Gastroesophageal sphincter (tissue), 4 donors: ENCODE results near the gene RAPGEF3. TPM values are rescaled to one million over a fixed set of nuclear protein-coding genes. Genes with fewer than 3 reads are reported as not detected.

ENCODE experiments used
- ATAC-seq: fragments of 150-250 bp; one replicate; pipeline ENCODE4 v1.9.1; 2016; ENCODE audit warnings: mild to moderate bottlenecking, moderate library complexity
- H3K27ac ChIP-seq, 4 donors: fragments of 200-600 bp; sonication (generic) in 3 of 4; 1 replicate in 3 of 4; 2 replicates in 1 of 4; pipeline ENCODE4 v1.5.1; 2016 to 2019
- H3K27me3 ChIP-seq: fragments of 200-600 bp; sonication (generic); one replicate; pipeline ENCODE4 v1.5.1; 2019
- H3K36me3 ChIP-seq, 2 donors: fragments of 200-600 bp; sonication (generic); one replicate each; pipeline ENCODE4 v1.5.1; 2019; ENCODE audit warnings: control low read depth in 1 of 2
- H3K4me1 ChIP-seq, 3 donors: fragments of 200-600 bp; sonication (generic); 1 replicate in 2 of 3; 2 replicates in 1 of 3; pipeline ENCODE4 v1.5.1; 2016 to 2019; ENCODE audit warnings: control low read depth in 2 of 3
- H3K4me3 ChIP-seq, 2 donors: fragments of 200-600 bp; sonication (generic); one replicate each; pipeline ENCODE4 v1.5.1; 2019; ENCODE audit warnings: mild to moderate bottlenecking in 1 of 2, moderate library complexity in 1 of 2
- H3K9me3 ChIP-seq, 3 donors: fragments of 200-600 bp; sonication (generic); one replicate each; pipeline ENCODE4 v1.5.1; 2017 to 2019; ENCODE audit warnings: control low read depth in 2 of 3
- EP300 ChIP-seq: sonication (generic); formaldehyde crosslinking; IDR thresholded peaks from one replicate; pipeline ENCODE4 v1.6.1; 2017; ENCODE audit warnings: antibody characterized with exemption, mild to moderate bottlenecking
- POLR2A ChIP-seq, 2 donors: fragments of 450-650 bp; IDR thresholded peaks; one replicate each; pipeline ENCODE4 v1.6.1; 2017; ENCODE audit warnings: antibody characterized with exemption in 2 of 2, mild to moderate bottlenecking in 2 of 2, moderate library complexity in 1 of 2
- POLR2AphosphoS5 ChIP-seq: sonication (generic); formaldehyde crosslinking; IDR thresholded peaks from one replicate; pipeline ENCODE4 v1.6.1; 2017; ENCODE audit warnings: antibody characterized with exemption
- WGBS, 2 donors: methylation state at CpG; one replicate each; pipeline ENCODE4 v1.1.5; 2018; ENCODE audit warnings: low coverage in 1 of 2; 5-methylcytosine and 5-hydroxymethylcytosine counted together
- total RNA-seq, 4 donors: library from RNA; depleted of rRNA; stranded (reverse); fragments of >200 nt; gene quantifications; one replicate each; pipeline ENCODE4 v1.1.0, GENCODE V29; 2016
- TF ChIP-seq, protein P1 (sequence below), 4 experiments: fragments of 200-600 bp in 2 of 4; fragments of 450-650 bp in 2 of 4; sonication (generic) in 1 of 4; IDR thresholded peaks; one replicate each; pipeline ENCODE4 v1.5.1; 2017 to 2019; ENCODE audit warnings: antibody characterized with exemption in 4 of 4, mild to moderate bottlenecking in 2 of 4, moderate library complexity in 2 of 4

RAPGEF3 gene
- total RNA-seq, 4 donors from 2014 or later: 19.3 to 56.8 (median 25.5) TPM

- Histone ChIP-seq H3K9me3 (no peaks in the 10 kb centered on the region), H3K27ac (peak overlapping the region in 1 of 4 donors; percentile 38), H3K4me1 (peaks cover 0 to 28% (median 10%) of the 10 kb centered on the region in 3 donors), H3K27me3 (no peaks in the 10 kb centered on the region), H3K36me3 (peaks cover 0 to 100% of the 10 kb centered on the region in 2 donors), H3K4me3 (no peak overlapping the region)
- TF ChIP-seq POLR2A (IDR thresholded peaks at IDR 0.05): no peak
- TF ChIP-seq, protein P1, sequence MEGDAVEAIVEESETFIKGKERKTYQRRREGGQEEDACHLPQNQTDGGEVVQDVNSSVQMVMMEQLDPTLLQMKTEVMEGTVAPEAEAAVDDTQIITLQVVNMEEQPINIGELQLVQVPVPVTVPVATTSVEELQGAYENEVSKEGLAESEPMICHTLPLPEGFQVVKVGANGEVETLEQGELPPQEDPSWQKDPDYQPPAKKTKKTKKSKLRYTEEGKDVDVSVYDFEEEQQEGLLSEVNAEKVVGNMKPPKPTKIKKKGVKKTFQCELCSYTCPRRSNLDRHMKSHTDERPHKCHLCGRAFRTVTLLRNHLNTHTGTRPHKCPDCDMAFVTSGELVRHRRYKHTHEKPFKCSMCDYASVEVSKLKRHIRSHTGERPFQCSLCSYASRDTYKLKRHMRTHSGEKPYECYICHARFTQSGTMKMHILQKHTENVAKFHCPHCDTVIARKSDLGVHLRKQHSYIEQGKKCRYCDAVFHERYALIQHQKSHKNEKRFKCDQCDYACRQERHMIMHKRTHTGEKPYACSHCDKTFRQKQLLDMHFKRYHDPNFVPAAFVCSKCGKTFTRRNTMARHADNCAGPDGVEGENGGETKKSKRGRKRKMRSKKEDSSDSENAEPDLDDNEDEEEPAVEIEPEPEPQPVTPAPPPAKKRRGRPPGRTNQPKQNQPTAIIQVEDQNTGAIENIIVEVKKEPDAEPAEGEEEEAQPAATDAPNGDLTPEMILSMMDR (IDR thresholded peaks at IDR 0.05): no peak
- TF ChIP-seq EP300: no peak
- TF ChIP-seq POLR2AphosphoS5: no peak
- no peak for ATAC-seq
- no CpG with 5 or more reads among the region's 5 CpGs for WGBS, 2 donors
These were observed 30.5 kb upstream of the RAPGEF3 start for GRCh38 chr12:47789141-47789540.

GRCh38 chr12:47787596-47788319 is 29.1 kb upstream of the RAPGEF3 start:
- 81 to 84% methylated on average over 8 to 9 of the region's 14 CpGs for whole genome bisulfite sequencing, 2 donors
- Histone ChIP-seq H3K4me1 (peaks cover 0 to 37% (median 10%) of the 10 kb centered on the region in 3 donors), H3K27me3 (no peaks in the 10 kb centered on the region), H3K9me3 (no peaks in the 10 kb centered on the region), H3K36me3 (peaks cover 0 to 100% of the 10 kb centered on the region in 2 donors), H3K27ac (peak overlapping the region in 2 of 4 donors; percentile 27 to 65), H3K4me3 (no peak overlapping the region)
- no peak for ATAC-seq
- no peak for TF ChIP-seq POLR2A (IDR thresholded peaks at IDR 0.05)
- TF ChIP-seq EP300: no peak
- peak; percentile 2 for TF ChIP-seq POLR2AphosphoS5

DNA sequence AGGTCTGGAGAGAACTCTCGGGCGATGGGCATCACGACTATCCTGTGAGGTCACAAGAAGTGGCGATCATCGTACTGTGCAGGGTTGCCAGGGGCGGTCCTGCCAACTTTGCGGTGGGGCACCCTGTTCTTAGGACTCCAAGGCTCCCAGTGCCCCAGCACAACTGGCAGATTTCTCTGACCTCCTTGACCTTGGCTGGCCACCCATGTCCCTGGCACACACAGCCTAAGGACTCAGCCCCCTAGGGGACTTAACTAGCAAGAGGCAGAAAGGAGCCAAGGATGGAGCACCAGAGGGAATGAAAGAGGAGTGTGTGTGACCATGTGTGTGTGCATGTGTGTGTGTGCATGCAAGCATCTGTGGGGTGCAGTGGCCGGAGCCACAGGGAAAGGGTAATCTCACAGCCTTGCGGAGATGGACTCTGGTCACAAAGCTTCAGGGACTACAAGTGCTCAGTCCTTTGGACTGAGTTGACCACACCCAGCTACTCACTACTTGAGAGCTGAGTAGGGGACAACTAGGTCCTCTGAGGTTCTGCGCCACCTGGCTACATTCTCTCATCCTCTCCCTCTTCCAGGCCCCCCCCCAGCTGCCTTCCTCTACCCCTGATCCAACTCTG is 28.1 kb upstream of the RAPGEF3 start:
- peak overlapping the region in 3 of 4 donors; percentile 65 to 79 (median 65) for H3K27ac ChIP-seq
- 90% methylated on average over 2 of the region's 10 CpGs; no CpG with 5 or more reads in 1 of the 2 donors for WGBS, 2 donors
- ATAC-seq: no peak
- H3K36me3 ChIP-seq: peaks cover 0 to 100% of the 10 kb centered on the region in 2 donors
- no peak overlapping the region for H3K4me3 ChIP-seq
- H3K4me1 ChIP-seq: peaks cover 0 to 37% (median 10%) of the 10 kb centered on the region in 3 donors
- no peaks in the 10 kb centered on the region for H3K9me3 ChIP-seq
- H3K27me3 ChIP-seq: no peaks in the 10 kb centered on the region
- TF ChIP-seq, protein P1 (IDR thresholded peaks at IDR 0.05): no peak
- TF ChIP-seq POLR2AphosphoS5: no peak
- no peak for TF ChIP-seq EP300
- TF ChIP-seq POLR2A (IDR thresholded peaks at IDR 0.05): no peak

- no peak for ATAC-seq
- Histone ChIP-seq H3K9me3 (no peaks in the 10 kb centered on the region), H3K4me1 (peaks cover 0 to 37% (median 10%) of the 10 kb centered on the region in 3 donors), H3K27me3 (no peaks in the 10 kb centered on the region), H3K36me3 (peaks cover 0 to 100% of the 10 kb centered on the region in 2 donors), H3K27ac (peak overlapping the region in 3 of 4 donors; percentile 65 to 79 (median 65)), H3K4me3 (no peak overlapping the region)
- TF ChIP-seq, protein P1 (IDR thresholded peaks at IDR 0.05): no peak
- TF ChIP-seq POLR2AphosphoS5 (no peak), EP300 (no peak), POLR2A (IDR thresholded peaks at IDR 0.05) (no peak)
- WGBS, 2 donors: 73 to 90% methylated on average over 2 to 5 of the region's 11 CpGs
These were observed 27.4 kb upstream of the RAPGEF3 start for GRCh38 chr12:47785887-47786661.
